Daoy (cell line): ENCODE results near the gene ASIC5. TPM values are rescaled to one million over a fixed set of nuclear protein-coding genes. Genes with fewer than 3 reads are reported as not detected.
A peak's percentile ranks its signal among the peaks of the same experiment; 100 is the strongest.

Experiments
- DNase-seq: peaks from one replicate; pipeline ENCODE4 v3.0.0-alpha.2; 2015; ENCODE audit warnings: low read depth
- total RNA-seq: library from RNA; depleted of rRNA; stranded (reverse); fragments of >200 nt; shearing (Covaris generic); gene quantifications from 2 replicates; pipeline ENCODE4 v1.2.3, GENCODE V29; 2014

Gene ASIC5
- total RNA-seq, 1 experiment from 2014 or later: not detected

- no peak for DNase-seq
Observed at GRCh38 chr4:155881555-155881954, 15.5 kb upstream of the ASIC5 start.

GRCh38 chr4:155879767-155880166 is 13.7 kb upstream of the ASIC5 start:
- DNase-seq: no peak

GRCh38 chr4:155878611-155879010 is 12.5 kb upstream of the ASIC5 start:
- no peak for DNase-seq

- no peak for DNase-seq
Observed at GRCh38 chr4:155877971-155878370, 11.9 kb upstream of the ASIC5 start.

- no peak for DNase-seq
Observed at GRCh38 chr4:155875878-155876277, 9.8 kb upstream of the ASIC5 start.

GRCh38 chr4:155855897-155856296 is 10.2 kb downstream of the ASIC5 start:
- DNase-seq: no peak

- DNase-seq: peak; percentile 59
Observed at GRCh38 chr4:155854582-155855226, 11.4 kb downstream of the ASIC5 start.

- no peak for DNase-seq
Observed at GRCh38 chr4:155853189-155853588, 12.9 kb downstream of the ASIC5 start.

GRCh38 chr4:155849042-155849441 is 17.0 kb downstream of the ASIC5 start:
- no peak for DNase-seq

GRCh38 chr4:155846929-155847328 is 19.1 kb downstream of the ASIC5 start:
- no peak for DNase-seq

- DNase-seq: no peak
Observed at GRCh38 chr4:155842080-155842479, 24.0 kb downstream of the ASIC5 start.

- no peak for DNase-seq
Observed at GRCh38 chr4:155837203-155837796, 28.8 kb downstream of the ASIC5 start.

GRCh38 chr4:155832664-155833063 is 33.4 kb downstream of the ASIC5 start:
- DNase-seq: no peak

GRCh38 chr4:155828628-155829027 is 37.4 kb downstream of the ASIC5 start:
- DNase-seq: peak; percentile 45

- DNase-seq: no peak
Observed at GRCh38 chr4:155822572-155822971, 43.5 kb downstream of the ASIC5 start.

- DNase-seq: no peak
Observed at GRCh38 chr4:155820887-155821518, 45.1 kb downstream of the ASIC5 start.

GRCh38 chr4:155819066-155819465 is 47.0 kb downstream of the ASIC5 start:
- no peak for DNase-seq

- DNase-seq: no peak
Observed at GRCh38 chr4:155818639-155819038, 47.4 kb downstream of the ASIC5 start.

- DNase-seq: no peak
Observed at GRCh38 chr4:155811083-155811482, 55.0 kb downstream of the ASIC5 start.

- peak; percentile 37 for DNase-seq
Observed at GRCh38 chr4:155809835-155810234, 56.2 kb downstream of the ASIC5 start.

- DNase-seq: no peak
Observed at GRCh38 chr4:155807021-155807420, 59.1 kb downstream of the ASIC5 start.

- DNase-seq: no peak
Observed at GRCh38 chr4:155805016-155805415, 61.1 kb downstream of the ASIC5 start.
